Measurements from ENCODE around the gene RSRC1.
"Not testable (repeated sequence)": the region's sequence is repeated elsewhere in the genome, so short reads cannot be mapped to it uniquely, and the experiment has no call there.

RSRC1 gene, protein sequence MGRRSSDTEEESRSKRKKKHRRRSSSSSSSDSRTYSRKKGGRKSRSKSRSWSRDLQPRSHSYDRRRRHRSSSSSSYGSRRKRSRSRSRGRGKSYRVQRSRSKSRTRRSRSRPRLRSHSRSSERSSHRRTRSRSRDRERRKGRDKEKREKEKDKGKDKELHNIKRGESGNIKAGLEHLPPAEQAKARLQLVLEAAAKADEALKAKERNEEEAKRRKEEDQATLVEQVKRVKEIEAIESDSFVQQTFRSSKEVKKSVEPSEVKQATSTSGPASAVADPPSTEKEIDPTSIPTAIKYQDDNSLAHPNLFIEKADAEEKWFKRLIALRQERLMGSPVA

DNA sequence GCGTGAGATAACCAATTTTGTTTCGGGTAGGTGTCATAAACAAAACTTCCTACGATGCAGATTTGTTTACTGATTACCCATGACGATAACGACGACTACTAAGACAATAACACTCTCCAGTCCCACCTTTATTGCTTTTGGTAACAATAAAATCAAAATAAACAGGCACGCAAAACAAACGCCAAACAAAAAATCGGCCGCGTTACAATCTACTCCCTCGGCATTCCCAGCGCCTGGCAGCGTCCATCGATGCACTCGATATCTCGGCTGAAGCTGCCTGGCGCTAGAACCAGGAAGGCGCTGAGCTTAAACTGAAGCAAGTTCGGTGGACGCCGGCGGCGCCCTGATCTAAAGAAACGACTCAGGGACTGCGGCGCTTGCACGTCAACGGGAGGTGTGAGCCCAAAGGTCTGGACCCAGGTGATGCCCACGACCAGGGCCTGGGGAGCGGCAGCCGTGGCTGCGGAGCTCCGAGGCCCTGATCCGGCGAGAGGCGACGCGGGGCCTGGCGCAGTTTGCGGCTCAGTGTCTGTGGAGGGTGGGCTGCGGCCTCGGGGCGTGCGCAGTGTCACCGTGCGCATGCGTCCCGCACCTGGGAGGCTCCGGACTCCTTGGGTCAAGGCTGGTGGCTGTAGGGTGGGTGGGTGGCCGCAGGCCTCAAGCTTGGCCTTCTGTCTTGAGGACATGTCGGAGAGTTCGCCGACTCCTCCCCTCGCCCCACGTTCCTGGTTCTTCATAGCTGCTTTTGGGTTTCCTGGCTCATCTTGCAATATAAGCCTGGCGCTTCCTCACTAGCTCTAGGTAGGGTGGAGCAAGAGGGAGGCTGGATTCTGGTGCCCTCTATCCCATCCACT lies at the start of gene RSRC1:
Gene RSRC1 (plus strand): TSS at position 286 of the 854 bp plus-strand sequence. CDS start 12,016 bp downstream, outside the sequence.
- peak; percentile 73 for DNase-seq

GRCh38 chr3:158065574-158065973 lies 44.3 kb upstream of the RSRC1 start:
- not testable (repeated sequence) for DNase-seq

GRCh38 chr3:158072790-158073189 lies 37.1 kb upstream of the RSRC1 start:
- no peak for DNase-seq

- DNase-seq, result no peak
Observed at GRCh38 chr3:158074591-158074990, 35.3 kb upstream of the RSRC1 start.

- no peak for DNase-seq
Observed at GRCh38 chr3:158079599-158079998, 30.3 kb upstream of the RSRC1 start.

GRCh38 chr3:158084651-158085050 lies 25.2 kb upstream of the RSRC1 start:
- no peak for DNase-seq

- no peak for DNase-seq
Observed at GRCh38 chr3:158085358-158085757, 24.5 kb upstream of the RSRC1 start.

- no peak for DNase-seq
Observed at GRCh38 chr3:158085931-158086330, 24.0 kb upstream of the RSRC1 start.

DNA sequence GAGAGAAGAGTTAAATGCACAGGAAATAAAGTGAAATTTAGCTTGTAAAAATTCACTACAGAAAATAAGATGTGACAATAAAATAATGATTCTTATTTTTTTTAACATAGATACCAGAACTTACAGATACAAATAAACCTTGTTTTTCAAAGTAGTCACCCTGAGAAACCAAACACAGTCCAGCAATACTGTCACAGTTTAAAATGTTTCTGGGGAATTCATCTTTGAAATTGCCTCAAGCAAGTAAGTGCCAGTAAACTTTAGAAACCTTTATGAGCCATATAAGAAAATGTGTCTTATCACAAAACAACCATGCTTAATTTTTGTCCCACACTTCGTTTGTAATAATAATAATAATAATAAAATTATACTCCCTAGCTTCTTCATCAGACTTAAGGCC lies 23.5 kb upstream of the RSRC1 start:
- DNase-seq, result no peak

DNA sequence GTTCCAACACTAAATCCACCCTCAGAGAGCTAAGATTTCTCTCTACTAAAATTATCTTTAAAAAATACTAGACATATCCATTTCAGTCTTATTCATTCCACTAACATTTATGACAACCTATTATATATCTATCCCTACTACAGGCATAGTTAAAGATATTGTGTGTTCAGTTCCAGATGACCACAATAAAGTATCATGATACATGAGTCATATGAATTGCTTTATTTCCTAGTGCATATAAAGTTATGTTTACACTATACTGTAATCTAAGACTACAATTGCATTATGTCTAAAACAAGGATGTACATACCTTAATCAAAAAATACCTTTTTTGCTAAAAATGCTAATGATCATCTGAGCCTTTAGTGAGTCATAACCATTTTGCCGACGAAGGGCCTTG lies 23.1 kb upstream of the RSRC1 start:
- DNase-seq, result no peak

DNA sequence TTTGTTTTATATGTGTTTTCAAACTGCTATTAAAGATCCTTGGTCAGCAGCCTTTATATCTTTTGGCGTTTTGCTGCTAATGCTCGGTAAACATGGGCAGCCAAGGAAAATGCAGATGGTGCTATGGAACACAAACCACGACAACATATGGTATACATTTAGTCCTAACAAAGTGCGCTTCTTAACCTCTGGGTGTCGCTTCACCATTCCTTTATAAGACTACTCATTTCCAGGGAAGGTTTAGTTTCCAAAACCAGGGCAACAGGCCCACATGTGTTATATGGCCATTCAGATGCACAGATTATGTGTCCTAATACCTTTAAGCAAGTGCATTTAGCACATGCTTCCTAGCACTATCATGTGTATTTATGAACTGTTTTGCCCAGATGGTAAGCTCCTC lies 18.4 kb upstream of the RSRC1 start:
- peak; percentile 72 for DNase-seq

DNA sequence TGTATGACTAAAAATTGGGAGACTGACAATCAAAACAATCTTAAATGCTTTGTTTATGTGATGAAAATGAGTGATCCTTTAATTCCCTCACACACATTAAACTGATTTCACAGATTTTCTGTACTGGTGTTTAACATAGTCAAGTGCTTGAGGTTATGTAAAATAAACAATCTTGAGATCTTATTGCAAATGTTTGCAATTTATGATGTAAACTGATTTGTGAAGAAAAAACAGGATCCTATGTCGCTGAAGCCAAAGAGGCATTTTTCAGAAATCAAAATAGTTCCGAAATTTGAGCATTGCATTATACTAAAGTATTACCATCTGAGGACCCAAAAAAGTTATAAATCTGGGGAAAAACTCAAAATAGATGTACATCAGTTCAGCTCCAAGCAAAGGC lies 16.4 kb upstream of the RSRC1 start:
- DNase-seq, result no peak

GRCh38 chr3:158094235-158095110 lies 15.4 kb upstream of the RSRC1 start:
- no peak for DNase-seq

- DNase-seq, result no peak
Observed at GRCh38 chr3:158095111-158095813, 14.6 kb upstream of the RSRC1 start.

DNA sequence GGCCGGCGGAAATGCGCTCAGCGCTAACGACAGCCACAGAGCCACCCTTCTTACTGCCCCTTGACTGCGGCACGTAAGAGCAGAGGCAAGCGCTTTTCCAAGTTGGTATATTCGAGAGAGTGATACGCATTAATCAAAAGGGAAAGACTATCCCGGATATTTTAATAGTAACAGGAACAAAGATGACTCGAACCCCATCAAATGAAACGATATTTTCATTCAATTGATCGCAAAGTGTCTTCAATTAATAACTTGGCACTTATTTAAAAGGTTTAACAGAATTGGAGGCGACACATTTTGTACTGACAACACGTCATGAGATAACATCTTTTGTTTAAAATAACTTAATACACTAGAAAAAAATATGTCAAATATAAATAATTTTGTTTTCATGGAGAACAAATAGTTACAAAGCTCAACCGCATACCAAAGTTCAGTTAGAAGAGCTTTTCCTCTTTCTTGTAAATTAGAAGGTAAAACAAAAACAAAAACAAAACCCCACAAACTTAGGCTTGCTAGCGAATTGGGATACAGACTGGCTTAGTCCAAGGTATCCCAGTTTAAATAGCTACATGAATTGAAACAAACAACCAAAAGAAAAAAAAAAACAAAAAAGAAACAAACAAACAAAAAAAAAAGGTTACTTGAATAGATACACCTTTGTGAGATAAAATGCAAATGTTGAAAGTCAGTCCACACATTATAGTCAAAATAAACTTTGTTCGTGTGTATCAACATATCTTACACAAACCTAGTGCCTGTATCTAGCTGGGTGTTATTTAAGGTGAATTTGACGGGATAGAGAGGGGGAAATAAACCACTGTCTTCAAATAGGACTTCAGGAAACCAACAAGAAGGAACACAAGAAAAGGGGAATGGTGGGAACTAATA lies 13.8 kb upstream of the RSRC1 start:
- no peak for DNase-seq

- DNase-seq, result no peak
Observed at GRCh38 chr3:158097081-158097592, 12.8 kb upstream of the RSRC1 start.

DNA sequence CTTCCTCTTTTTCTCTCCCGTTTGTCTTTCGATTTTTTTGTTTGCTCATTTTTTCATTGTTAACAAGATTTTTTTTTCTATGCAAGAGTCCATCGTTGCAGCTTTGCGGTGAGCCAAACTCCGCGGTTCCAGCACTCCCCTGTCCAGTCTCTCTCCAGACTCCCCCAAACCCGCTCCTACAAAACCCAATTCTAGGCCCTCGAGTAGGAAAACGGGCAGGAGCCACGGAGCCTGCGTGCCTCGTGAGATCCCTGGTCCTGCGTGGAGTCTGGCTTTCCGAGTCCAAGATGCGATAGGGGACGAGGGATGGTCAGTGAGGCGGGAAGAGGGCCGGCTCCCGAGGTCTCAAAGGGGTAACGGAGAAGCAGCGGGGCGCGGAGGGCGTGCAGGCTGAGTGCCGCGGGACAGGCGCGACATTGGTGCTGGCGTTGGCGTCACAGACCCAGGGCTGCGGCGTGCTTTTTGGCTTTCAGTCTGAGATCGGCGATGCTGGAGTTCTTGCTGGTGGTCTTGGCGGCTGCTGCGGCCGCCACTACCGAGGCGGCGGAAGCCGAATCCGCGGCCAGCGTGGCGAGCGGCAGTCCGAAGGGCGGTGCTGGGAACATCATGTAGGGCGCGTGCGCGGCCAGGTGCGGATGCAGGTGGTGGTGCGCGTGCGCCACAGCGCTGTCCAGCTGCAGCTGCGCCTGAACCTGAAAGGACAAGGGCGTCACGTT lies 12.1 kb upstream of the RSRC1 start:
- no peak for DNase-seq

- no peak for DNase-seq
Observed at GRCh38 chr3:158098309-158098639, 11.6 kb upstream of the RSRC1 start.

DNA sequence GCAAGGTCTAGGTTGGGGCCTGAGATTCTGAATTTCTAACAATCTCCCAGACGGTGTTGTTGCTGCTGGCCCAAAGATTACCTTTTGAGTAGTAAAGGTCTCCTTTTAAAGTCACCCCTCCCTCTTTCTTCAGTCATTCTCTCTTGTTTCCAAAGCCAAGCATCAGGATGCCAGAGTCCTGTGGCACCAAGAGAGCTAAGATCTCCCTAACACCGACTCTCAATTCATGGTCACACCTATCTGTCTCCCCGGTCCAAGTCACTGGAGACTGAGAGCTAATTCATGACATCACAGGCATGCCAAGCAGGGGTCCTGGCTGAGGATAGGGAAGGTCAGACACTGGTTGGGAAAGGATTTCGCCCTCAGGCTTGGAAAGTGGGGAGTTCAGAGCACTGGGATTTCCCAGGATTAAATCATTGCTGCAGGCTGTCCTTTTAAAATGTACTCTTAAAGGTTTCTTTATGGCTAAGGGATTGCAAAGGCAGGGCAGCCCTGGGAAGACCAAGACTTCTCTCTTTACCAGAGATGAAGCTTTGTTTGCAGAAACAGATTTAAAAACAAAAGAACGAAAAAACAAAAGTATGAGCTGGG lies 11.0 kb upstream of the RSRC1 start:
- DNase-seq, result no peak

GRCh38 chr3:158100681-158101080 lies 9.2 kb upstream of the RSRC1 start:
- DNase-seq, result no peak

All from NCI-H524 treated with DMSO at 0.1 percent for 48 hours (cell line).